SK-N-SH treated with all-trans-retinoic acid at 6 μM for 48 hours (cell line): ENCODE results near the gene MYO5C.
"Not testable (repeated sequence)": the region's sequence is repeated elsewhere in the genome, so short reads cannot be mapped to it uniquely, and the experiment has no call there.

Experiments
- ATAC-seq: fragments of 200-7000 bp; cut with Tn5 transposase; 3 replicates; pipeline ENCODE4 v1.9.1; 2020; ENCODE audit warnings: mild to moderate bottlenecking, moderate library complexity
- ARNTL ChIP-seq: fragments of 450-650 bp; formaldehyde crosslinking; IDR thresholded peaks from 2 replicates; pipeline ENCODE4 v1.5.0; 2020; ENCODE audit warnings: low read depth, mild to moderate bottlenecking, moderate library complexity, borderline replicate concordance
- BACH2 ChIP-seq: fragments of 250-450 bp; sonication (Bioruptor Pico); IDR thresholded peaks from 2 replicates; pipeline ENCODE4 v1.9.0; 2021; ENCODE audit warnings: mild to moderate bottlenecking, borderline replicate concordance
- CSDC2 ChIP-seq: fragments of 250-450 bp; sonication (Bioruptor Pico); IDR thresholded peaks from 2 replicates; pipeline ENCODE4 v1.5.0; 2020; ENCODE audit warnings: mild to moderate bottlenecking, moderate library complexity
- CSRNP3 ChIP-seq: fragments of 250-450 bp; sonication (Bioruptor Pico); IDR thresholded peaks from 2 replicates; pipeline ENCODE4 v1.5.1; 2021; ENCODE audit warnings: mild to moderate bottlenecking, moderate library complexity
- ESRRG ChIP-seq: fragments of 250-450 bp; sonication (Bioruptor Pico); IDR thresholded peaks from 2 replicates; pipeline ENCODE4 v1.6.1; 2021; ENCODE audit warnings: mild to moderate bottlenecking
- GLIS3 ChIP-seq: fragments of 250-450 bp; sonication (Bioruptor Pico); IDR thresholded peaks from 2 replicates; pipeline ENCODE4 v1.5.0; 2020; ENCODE audit warnings: mild to moderate bottlenecking, moderate library complexity
- PATZ1 ChIP-seq: fragments of 250-450 bp; sonication (Bioruptor Pico); IDR thresholded peaks from 2 replicates; pipeline ENCODE4 v1.8.0; 2020; ENCODE audit warnings: mild to moderate bottlenecking, moderate library complexity, borderline replicate concordance
- PPARA ChIP-seq: fragments of 250-450 bp; sonication (Bioruptor Pico); IDR thresholded peaks from 2 replicates; pipeline ENCODE4 v1.5.0; 2020; ENCODE audit warnings: mild to moderate bottlenecking, borderline replicate concordance
- RARB ChIP-seq: fragments of 250-450 bp; sonication (Bioruptor Pico); IDR thresholded peaks from 2 replicates; pipeline ENCODE4 v1.8.0; 2021; ENCODE audit warnings: mild to moderate bottlenecking, moderate library complexity
- SNAI2 ChIP-seq: fragments of 250-450 bp; sonication (Bioruptor Pico); IDR thresholded peaks from 2 replicates; pipeline ENCODE4 v1.5.0; 2020; ENCODE audit warnings: mild to moderate bottlenecking, moderate library complexity
- TOX ChIP-seq: fragments of 250-450 bp; sonication (Bioruptor Pico); IDR thresholded peaks from 2 replicates; pipeline ENCODE4 v1.8.0; 2021; ENCODE audit warnings: mild to moderate bottlenecking, moderate library complexity, borderline replicate concordance
- ZC3H10 ChIP-seq: fragments of 250-450 bp; sonication (Bioruptor Pico); IDR thresholded peaks from 2 replicates; pipeline ENCODE4 v1.5.1; 2021; ENCODE audit warnings: mild to moderate bottlenecking, moderate library complexity
- ZFP3 ChIP-seq: fragments of 250-450 bp; sonication (Bioruptor Pico); IDR thresholded peaks from 2 replicates; pipeline ENCODE4 v1.5.0; 2020; ENCODE audit warnings: mild to moderate bottlenecking, moderate library complexity
- ZNF565 ChIP-seq: fragments of 450-650 bp; formaldehyde crosslinking; conservative IDR thresholded peaks from 2 replicates; pipeline ENCODE4 v1.5.0; 2020; ENCODE audit warnings: low read depth, mild to moderate bottlenecking, moderate library complexity
- ZNF70 ChIP-seq: fragments of 450-650 bp; formaldehyde crosslinking; IDR thresholded peaks from 2 replicates; pipeline ENCODE4 v1.5.0; 2020; ENCODE audit warnings: mild to moderate bottlenecking, moderate library complexity
- TF ChIP-seq, protein P1 (sequence below): fragments of 250-450 bp; sonication (Bioruptor Pico); IDR thresholded peaks from 2 replicates; pipeline ENCODE4 v1.5.1; 2020; ENCODE audit warnings: low read depth, mild to moderate bottlenecking, moderate library complexity
- TF ChIP-seq, protein P2 (sequence below): fragments of 250-450 bp; sonication (Bioruptor Pico); IDR thresholded peaks from 2 replicates; pipeline ENCODE4 v1.8.0; 2021; ENCODE audit warnings: low read depth, mild to moderate bottlenecking, moderate library complexity, borderline replicate concordance
- TF ChIP-seq, protein P3 (sequence below): fragments of 250-450 bp; sonication (Bioruptor Pico); IDR thresholded peaks from 2 replicates; pipeline ENCODE4 v1.5.0; 2020; ENCODE audit warnings: mild to moderate bottlenecking, moderate library complexity

MYO5C gene

GRCh38 chr15:52165494-52166131 lies 130.0 kb downstream of the MYO5C start:
- ATAC-seq, result not testable (repeated sequence)

DNA sequence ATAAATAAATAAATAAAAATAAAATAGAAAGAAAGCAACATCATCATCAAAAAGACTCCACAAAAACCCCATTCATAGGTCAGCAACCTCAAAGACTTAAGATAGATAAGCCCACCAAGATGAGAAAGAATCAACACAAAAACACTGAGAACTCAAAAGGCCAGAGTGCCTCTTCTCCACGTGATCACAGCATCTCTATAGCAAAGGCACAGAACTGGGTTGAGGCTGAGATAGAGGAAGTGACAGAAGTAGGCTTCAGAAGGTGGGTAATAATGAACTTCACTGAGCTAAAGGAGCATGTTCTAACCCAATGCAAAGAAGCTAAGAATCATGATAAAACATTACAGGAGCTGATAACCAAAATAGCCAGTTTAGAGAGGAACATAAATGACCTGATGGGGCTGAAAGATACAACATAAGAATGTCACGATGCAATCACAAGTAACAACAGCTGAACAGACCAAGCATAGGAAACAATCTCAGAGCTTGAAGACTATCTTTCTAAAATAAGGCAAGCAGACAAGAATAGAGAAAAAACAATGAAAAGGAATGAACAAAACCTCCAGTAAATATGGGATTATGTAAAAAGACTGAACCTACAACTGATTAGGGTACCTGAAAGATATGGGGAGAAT lies 130.9 kb downstream of the MYO5C start:
- TF ChIP-seq ZNF565 (no peak), BACH2 (CRISPR knock-in tag) (no peak), PATZ1 (no peak), GLIS3 (CRISPR knock-in tag) (no peak), RARB (no peak), PPARA (CRISPR knock-in tag) (no peak), SNAI2 (CRISPR knock-in tag) (no peak), ZC3H10 (CRISPR knock-in tag) (no peak), ZFP3 (CRISPR knock-in tag) (no peak), ARNTL (CRISPR knock-in tag) (no peak), CSDC2 (CRISPR knock-in tag) (no peak), CSRNP3 (CRISPR knock-in tag) (no peak), ZNF70 (no peak)
- TF ChIP-seq, protein P1, sequence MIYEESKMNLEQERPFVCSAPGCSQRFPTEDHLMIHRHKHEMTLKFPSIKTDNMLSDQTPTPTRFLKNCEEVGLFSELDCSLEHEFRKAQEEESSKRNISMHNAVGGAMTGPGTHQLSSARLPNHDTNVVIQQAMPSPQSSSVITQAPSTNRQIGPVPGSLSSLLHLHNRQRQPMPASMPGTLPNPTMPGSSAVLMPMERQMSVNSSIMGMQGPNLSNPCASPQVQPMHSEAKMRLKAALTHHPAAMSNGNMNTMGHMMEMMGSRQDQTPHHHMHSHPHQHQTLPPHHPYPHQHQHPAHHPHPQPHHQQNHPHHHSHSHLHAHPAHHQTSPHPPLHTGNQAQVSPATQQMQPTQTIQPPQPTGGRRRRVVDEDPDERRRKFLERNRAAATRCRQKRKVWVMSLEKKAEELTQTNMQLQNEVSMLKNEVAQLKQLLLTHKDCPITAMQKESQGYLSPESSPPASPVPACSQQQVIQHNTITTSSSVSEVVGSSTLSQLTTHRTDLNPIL (CRISPR knock-in tag), result no peak
- TF ChIP-seq, protein P2, sequence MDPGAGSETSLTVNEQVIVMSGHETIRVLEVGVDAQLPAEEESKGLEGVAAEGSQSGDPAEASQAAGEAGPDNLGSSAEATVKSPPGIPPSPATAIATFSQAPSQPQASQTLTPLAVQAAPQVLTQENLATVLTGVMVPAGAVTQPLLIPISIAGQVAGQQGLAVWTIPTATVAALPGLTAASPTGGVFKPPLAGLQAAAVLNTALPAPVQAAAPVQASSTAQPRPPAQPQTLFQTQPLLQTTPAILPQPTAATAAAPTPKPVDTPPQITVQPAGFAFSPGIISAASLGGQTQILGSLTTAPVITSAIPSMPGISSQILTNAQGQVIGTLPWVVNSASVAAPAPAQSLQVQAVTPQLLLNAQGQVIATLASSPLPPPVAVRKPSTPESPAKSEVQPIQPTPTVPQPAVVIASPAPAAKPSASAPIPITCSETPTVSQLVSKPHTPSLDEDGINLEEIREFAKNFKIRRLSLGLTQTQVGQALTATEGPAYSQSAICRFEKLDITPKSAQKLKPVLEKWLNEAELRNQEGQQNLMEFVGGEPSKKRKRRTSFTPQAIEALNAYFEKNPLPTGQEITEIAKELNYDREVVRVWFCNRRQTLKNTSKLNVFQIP (CRISPR knock-in tag), result no peak
- no peak for ATAC-seq

- 0 out of 3 replicates have a peak, but pooled peaks have one; percentile 37 for ATAC-seq
- TF ChIP-seq SNAI2 (CRISPR knock-in tag) (no peak), TOX (CRISPR knock-in tag) (no peak), ARNTL (CRISPR knock-in tag) (no peak), GLIS3 (CRISPR knock-in tag) (no peak), ZNF565 (no peak), ZNF70 (no peak), BACH2 (CRISPR knock-in tag) (no peak), ZC3H10 (CRISPR knock-in tag) (no peak), ESRRG (CRISPR knock-in tag) (no peak), PPARA (CRISPR knock-in tag) (no peak)
- TF ChIP-seq, protein P3, sequence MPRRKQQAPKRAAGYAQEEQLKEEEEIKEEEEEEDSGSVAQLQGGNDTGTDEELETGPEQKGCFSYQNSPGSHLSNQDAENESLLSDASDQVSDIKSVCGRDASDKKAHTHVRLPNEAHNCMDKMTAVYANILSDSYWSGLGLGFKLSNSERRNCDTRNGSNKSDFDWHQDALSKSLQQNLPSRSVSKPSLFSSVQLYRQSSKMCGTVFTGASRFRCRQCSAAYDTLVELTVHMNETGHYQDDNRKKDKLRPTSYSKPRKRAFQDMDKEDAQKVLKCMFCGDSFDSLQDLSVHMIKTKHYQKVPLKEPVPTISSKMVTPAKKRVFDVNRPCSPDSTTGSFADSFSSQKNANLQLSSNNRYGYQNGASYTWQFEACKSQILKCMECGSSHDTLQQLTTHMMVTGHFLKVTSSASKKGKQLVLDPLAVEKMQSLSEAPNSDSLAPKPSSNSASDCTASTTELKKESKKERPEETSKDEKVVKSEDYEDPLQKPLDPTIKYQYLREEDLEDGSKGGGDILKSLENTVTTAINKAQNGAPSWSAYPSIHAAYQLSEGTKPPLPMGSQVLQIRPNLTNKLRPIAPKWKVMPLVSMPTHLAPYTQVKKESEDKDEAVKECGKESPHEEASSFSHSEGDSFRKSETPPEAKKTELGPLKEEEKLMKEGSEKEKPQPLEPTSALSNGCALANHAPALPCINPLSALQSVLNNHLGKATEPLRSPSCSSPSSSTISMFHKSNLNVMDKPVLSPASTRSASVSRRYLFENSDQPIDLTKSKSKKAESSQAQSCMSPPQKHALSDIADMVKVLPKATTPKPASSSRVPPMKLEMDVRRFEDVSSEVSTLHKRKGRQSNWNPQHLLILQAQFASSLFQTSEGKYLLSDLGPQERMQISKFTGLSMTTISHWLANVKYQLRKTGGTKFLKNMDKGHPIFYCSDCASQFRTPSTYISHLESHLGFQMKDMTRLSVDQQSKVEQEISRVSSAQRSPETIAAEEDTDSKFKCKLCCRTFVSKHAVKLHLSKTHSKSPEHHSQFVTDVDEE (CRISPR knock-in tag), result no peak
These were observed 132.0 kb downstream of the MYO5C start for GRCh38 chr15:52163321-52164190.
